Thyroid gland (tissue), 4 donors: ENCODE measurements around the gene TBCC.

Source experiments
- CTCF ChIP-seq, 6 experiments: fragments of 200-600 bp in 3 of 6; fragments of 450-650 bp in 3 of 6; sonication (generic) in 3 of 6; IDR thresholded peaks; one replicate each; pipeline ENCODE4 v1.5.1; 2016 to 2019; ENCODE audit warnings: antibody characterized with exemption in 6 of 6, mild to moderate bottlenecking in 2 of 6, inconsistent platforms in 1 of 6, moderate library complexity in 1 of 6
- POLR2A ChIP-seq, 2 donors: fragments of 450-650 bp; IDR thresholded peaks; one replicate each; pipeline ENCODE4 v1.6.1; 2017; ENCODE audit warnings: antibody characterized with exemption in 2 of 2, mild to moderate bottlenecking in 2 of 2, moderate library complexity in 1 of 2

GRCh38 chr6:42769051-42769450, 23.1 kb upstream of the TBCC start:
- no peak for TF ChIP-seq CTCF (IDR thresholded peaks at IDR 0.05)
- no peak for TF ChIP-seq POLR2A (IDR thresholded peaks at IDR 0.05)
